ENCODE results near the gene PAX8. TPM values are rescaled to one million over a fixed set of nuclear protein-coding genes. Genes with fewer than 3 reads are reported as not detected.

Gene PAX8
- total and polyA plus RNA-seq, 10 donors: 0.06 to 2.8 (median 1.0) TPM

DNA sequence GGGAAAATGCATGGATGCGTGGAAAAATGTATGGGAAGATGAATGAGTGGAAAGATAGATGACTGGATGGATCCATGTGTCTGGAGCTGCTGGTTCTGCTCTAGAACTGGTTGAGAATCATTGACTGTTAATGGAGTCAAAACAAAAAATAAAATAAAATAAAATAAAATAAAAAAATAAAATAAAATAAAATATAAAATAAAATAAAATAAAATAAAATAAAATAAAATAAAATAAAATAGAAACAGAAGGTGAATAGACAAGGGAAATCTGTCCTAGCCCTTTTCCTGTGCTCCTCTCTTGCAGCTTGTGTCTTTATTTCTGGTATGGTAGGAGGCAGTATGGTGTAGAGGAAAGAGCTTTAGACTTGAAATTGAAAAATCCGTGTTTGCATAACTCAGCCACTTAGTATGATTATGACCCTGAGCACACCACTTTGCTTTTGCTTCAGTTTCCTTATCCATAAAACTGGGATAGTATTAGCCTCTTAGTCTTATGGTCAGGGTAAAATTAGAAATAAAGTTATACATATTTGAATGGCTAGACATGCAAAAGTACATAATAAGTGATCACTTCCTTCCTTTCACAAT lies 54.0 kb downstream of the PAX8 start:
- Histone ChIP-seq H3K9me3 (no peaks in the 10 kb centered on the region), H3K27me3 (replicated peaks in 1 of 7) (no peaks in the 10 kb centered on the region), H3K36me3 (no peaks in the 10 kb centered on the region), H3K4me1 (peaks cover 0 to 10% (median 4%) of the 10 kb centered on the region in 6 donors), H3K4me3 (no peak overlapping the region), H3K27ac (no peak overlapping the region)
- intact Hi-C loops (cut with DNase I; ENCODE audit: low total_unique reads): no loop called here
- DNase-seq: no peak
- TF ChIP-seq POLR2A (IDR thresholded peaks at IDR 0.05): no peak
- TF ChIP-seq, protein P1, sequence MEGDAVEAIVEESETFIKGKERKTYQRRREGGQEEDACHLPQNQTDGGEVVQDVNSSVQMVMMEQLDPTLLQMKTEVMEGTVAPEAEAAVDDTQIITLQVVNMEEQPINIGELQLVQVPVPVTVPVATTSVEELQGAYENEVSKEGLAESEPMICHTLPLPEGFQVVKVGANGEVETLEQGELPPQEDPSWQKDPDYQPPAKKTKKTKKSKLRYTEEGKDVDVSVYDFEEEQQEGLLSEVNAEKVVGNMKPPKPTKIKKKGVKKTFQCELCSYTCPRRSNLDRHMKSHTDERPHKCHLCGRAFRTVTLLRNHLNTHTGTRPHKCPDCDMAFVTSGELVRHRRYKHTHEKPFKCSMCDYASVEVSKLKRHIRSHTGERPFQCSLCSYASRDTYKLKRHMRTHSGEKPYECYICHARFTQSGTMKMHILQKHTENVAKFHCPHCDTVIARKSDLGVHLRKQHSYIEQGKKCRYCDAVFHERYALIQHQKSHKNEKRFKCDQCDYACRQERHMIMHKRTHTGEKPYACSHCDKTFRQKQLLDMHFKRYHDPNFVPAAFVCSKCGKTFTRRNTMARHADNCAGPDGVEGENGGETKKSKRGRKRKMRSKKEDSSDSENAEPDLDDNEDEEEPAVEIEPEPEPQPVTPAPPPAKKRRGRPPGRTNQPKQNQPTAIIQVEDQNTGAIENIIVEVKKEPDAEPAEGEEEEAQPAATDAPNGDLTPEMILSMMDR (IDR thresholded peaks at IDR 0.05 in 8 of 11, conservative IDR thresholded peaks at IDR 0.05 in 3 of 11): no peak
- no peak for TF ChIP-seq POLR2AphosphoS5 (IDR thresholded peaks at IDR 0.05)
- WGBS, 5 donors: 62 to 76% (median 70%) methylated on average over 2 of the region's 2 CpGs

DNA sequence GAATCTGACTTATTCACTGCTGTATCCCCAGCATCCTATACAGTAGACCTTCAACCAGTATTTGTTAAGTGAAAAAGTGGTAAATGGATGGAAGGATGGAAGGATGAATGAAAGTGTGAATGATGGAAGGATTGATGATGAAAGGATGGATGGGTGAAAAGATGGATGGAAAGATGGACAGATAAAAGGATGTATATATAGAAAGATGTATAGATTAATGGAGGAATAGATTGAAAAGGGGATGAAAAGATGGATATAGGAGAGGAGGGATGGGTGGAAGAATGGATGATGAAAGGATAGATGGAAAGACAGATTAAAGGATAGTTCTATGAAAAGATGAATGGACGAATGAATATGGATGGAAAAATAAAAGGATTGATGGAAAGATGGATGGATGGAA lies 54.9 kb downstream of the PAX8 start:
- no peak for DNase-seq
- no peaks in the 10 kb centered on the region for H3K36me3 ChIP-seq
- TF ChIP-seq, protein P1 (IDR thresholded peaks at IDR 0.05 in 8 of 11, conservative IDR thresholded peaks at IDR 0.05 in 3 of 11): no peak
- TF ChIP-seq POLR2A (IDR thresholded peaks at IDR 0.05) (no peak), POLR2AphosphoS5 (IDR thresholded peaks at IDR 0.05) (no peak)
- WGBS, 5 donors: 91 to 97% (median 96%) methylated on average over 1 of the region's 1 CpG
- H3K9me3 ChIP-seq: no peaks in the 10 kb centered on the region
- intact Hi-C loops (cut with DNase I; ENCODE audit: low total_unique reads): no loop called here
- no peak overlapping the region for H3K4me3 ChIP-seq
- no peak overlapping the region for H3K27ac ChIP-seq
- H3K27me3 ChIP-seq (replicated peaks in 1 of 7): no peaks in the 10 kb centered on the region
- peaks cover 0 to 17% (median 9%) of the 10 kb centered on the region in 6 donors for H3K4me1 ChIP-seq

DNA sequence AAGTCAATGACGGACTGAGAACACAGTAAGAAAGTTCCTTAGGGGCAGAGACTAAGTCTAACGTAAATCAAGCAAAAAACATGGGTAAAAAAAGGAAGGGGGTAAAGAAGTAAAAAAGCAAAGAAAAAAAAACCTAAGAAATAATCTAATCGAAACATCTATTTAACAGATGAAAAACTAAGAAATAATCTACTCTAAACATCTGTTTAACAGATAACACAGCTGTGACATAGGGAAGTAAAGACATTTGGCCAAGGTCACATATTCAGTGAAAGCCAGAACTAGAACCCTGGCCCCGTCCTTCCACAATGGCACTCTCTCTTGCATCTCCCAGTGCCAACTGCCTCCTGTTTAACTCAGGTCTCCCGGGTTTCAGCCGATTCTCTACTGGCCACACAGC lies 56.9 kb downstream of the PAX8 start:
- 55 to 71% (median 60%) methylated on average over 6 of the region's 6 CpGs for WGBS, 5 donors
- Histone ChIP-seq H3K9me3 (no peaks in the 10 kb centered on the region), H3K27ac (no peak overlapping the region), H3K27me3 (replicated peaks in 1 of 7) (no peaks in the 10 kb centered on the region), H3K4me3 (no peak overlapping the region), H3K4me1 (peaks cover 11 to 37% (median 28%) of the 10 kb centered on the region in 6 donors), H3K36me3 (no peaks in the 10 kb centered on the region)
- intact Hi-C loops (cut with DNase I; ENCODE audit: low total_unique reads): no loop called here
- DNase-seq: no peak
- TF ChIP-seq, protein P1 (IDR thresholded peaks at IDR 0.05 in 8 of 11, conservative IDR thresholded peaks at IDR 0.05 in 3 of 11): no peak
- TF ChIP-seq POLR2AphosphoS5 (IDR thresholded peaks at IDR 0.05) (no peak), POLR2A (IDR thresholded peaks at IDR 0.05) (no peak)

DNA sequence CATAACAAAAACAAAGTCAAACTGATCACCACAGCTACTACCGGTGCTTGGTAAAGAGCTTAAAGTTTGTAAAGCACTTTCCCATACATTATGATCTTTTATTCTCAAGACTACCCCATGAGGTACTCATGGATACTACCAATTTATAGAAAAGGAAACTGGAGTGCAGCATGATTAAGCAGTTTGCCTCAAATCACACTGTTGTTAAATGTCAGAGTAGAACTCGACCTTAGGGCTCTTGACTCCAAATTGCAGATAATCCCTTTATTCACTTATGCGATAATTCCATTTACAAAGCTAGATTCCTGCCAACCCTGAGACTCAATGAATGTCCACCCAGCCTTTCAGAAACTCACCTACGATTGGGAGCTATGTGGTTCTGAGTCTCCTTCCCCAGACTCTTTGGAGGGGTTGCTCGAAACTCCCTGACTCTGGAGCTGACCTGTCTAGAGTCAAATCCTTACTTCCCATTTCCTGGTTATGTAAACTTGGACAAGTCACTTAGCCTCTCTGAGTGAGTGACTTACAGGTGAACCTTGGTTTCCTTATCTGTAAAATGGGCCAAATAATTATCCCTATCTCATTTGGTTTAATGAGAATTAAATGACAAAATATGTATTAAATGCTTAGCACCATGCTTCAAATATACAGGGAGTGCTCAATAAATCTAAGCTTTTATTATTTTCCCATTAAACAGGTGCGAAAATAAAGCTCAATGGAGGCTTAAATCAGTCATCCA lies 57.6 kb downstream of the PAX8 start:
- Histone ChIP-seq H3K9me3 (no peaks in the 10 kb centered on the region), H3K4me1 (peaks cover 11 to 39% (median 29%) of the 10 kb centered on the region in 6 donors), H3K36me3 (no peaks in the 10 kb centered on the region), H3K27me3 (replicated peaks in 1 of 7) (no peaks in the 10 kb centered on the region), H3K27ac (no peak overlapping the region), H3K4me3 (no peak overlapping the region)
- intact Hi-C loops (cut with DNase I; ENCODE audit: low total_unique reads): no loop called here
- 76 to 82% (median 80%) methylated on average over 6 of the region's 6 CpGs for WGBS, 5 donors
- TF ChIP-seq POLR2A (IDR thresholded peaks at IDR 0.05) (no peak), POLR2AphosphoS5 (IDR thresholded peaks at IDR 0.05) (no peak)
- TF ChIP-seq, protein P1 (IDR thresholded peaks at IDR 0.05 in 8 of 11, conservative IDR thresholded peaks at IDR 0.05 in 3 of 11): no peak
- DNase-seq: no peak
